H9 (cell line): ENCODE results near the gene CCNY. TPM values are rescaled to one million over a fixed set of nuclear protein-coding genes. Genes with fewer than 3 reads are reported as not detected.

ENCODE experiments used
- DNase-seq: peaks from one replicate; pipeline ENCODE4 v3.0.0-alpha.2; 2017
- H2AFZ ChIP-seq: one replicate; pipeline ENCODE4 v1.6.1; 2013; ENCODE audit warnings: mild to moderate bottlenecking, low read length, control low read depth, moderate library complexity
- H2AK5ac ChIP-seq: 2 replicates; pipeline ENCODE4 v1.6.1; 2013; ENCODE audit warnings: low read length, control low read depth, mixed read lengths; ENCODE audit not compliant: insufficient read length
- H2BK120ac ChIP-seq: one replicate; pipeline ENCODE4 v1.6.1; 2013; ENCODE audit warnings: low read depth, mild to moderate bottlenecking, low read length, control low read depth, inconsistent platforms; ENCODE audit not compliant: poor library complexity, severe bottlenecking
- H2BK12ac ChIP-seq: 2 replicates; pipeline ENCODE4 v1.6.1; 2013; ENCODE audit warnings: low read length, control low read depth, mixed read lengths, low read depth; ENCODE audit not compliant: insufficient read length
- H2BK15ac ChIP-seq: 2 replicates; pipeline ENCODE4 v1.6.1; 2013; ENCODE audit warnings: low read depth, low read length, control low read depth
- H2BK20ac ChIP-seq: one replicate; pipeline ENCODE4 v1.6.1; 2013; ENCODE audit warnings: low read depth, mild to moderate bottlenecking, low read length, control low read depth, inconsistent platforms; ENCODE audit not compliant: poor library complexity, severe bottlenecking
- H2BK5ac ChIP-seq: 2 replicates; pipeline ENCODE4 v1.6.1; 2013; ENCODE audit warnings: low read length, control low read depth, mixed read lengths; ENCODE audit not compliant: insufficient read length
- H3K14ac ChIP-seq: 2 replicates; pipeline ENCODE4 v1.6.1; 2013; ENCODE audit warnings: low read length, control low read depth; ENCODE audit not compliant: insufficient read depth
- H3K18ac ChIP-seq: 2 replicates; pipeline ENCODE4 v1.6.1; 2013; ENCODE audit warnings: low read depth, mild to moderate bottlenecking, mixed read lengths, low read length, control low read depth; ENCODE audit not compliant: insufficient read length
- H3K23ac ChIP-seq: 2 replicates; pipeline ENCODE4 v1.6.1; 2013; ENCODE audit warnings: low read length, control low read depth, mixed read lengths, low read depth; ENCODE audit not compliant: insufficient read length
- H3K23me2 ChIP-seq: 2 replicates; pipeline ENCODE4 v1.6.1; 2013; ENCODE audit warnings: low read depth, mild to moderate bottlenecking, mixed read lengths, low read length, control low read depth; ENCODE audit not compliant: insufficient read length, poor library complexity, severe bottlenecking
- H3K27ac ChIP-seq: 2 replicates; pipeline ENCODE4 v1.5.1; 2013; ENCODE audit warnings: low read length, control low read depth, mixed read lengths, low read depth; ENCODE audit not compliant: insufficient read length
- H3K27me3 ChIP-seq: 2 replicates; pipeline ENCODE4 v1.6.1; 2013; ENCODE audit warnings: low read length, control low read depth, inconsistent platforms; ENCODE audit not compliant: insufficient read depth
- H3K4ac ChIP-seq: 2 replicates; pipeline ENCODE4 v1.6.1; 2013; ENCODE audit warnings: low read depth, mild to moderate bottlenecking, control low read depth, inconsistent platforms, low read length, moderate library complexity
- H3K4me1 ChIP-seq: 2 replicates; pipeline ENCODE4 v1.6.1; 2013; ENCODE audit warnings: low read length, control low read depth, inconsistent platforms; ENCODE audit not compliant: insufficient read depth
- H3K4me2 ChIP-seq: 2 replicates; pipeline ENCODE4 v1.6.1; 2013; ENCODE audit warnings: low read length, control low read depth, mixed read lengths; ENCODE audit not compliant: insufficient read length, insufficient read depth
- H3K56ac ChIP-seq: 2 replicates; pipeline ENCODE4 v1.6.1; 2013; ENCODE audit warnings: low read depth, mild to moderate bottlenecking, mixed read lengths, low read length, control low read depth; ENCODE audit not compliant: insufficient read length
- H3K79me1 ChIP-seq: 2 replicates; pipeline ENCODE4 v1.6.1; 2013; ENCODE audit warnings: low read depth, mild to moderate bottlenecking, moderate library complexity, low read length, control low read depth, inconsistent platforms; ENCODE audit not compliant: insufficient read depth, poor library complexity, severe bottlenecking
- H3K79me2 ChIP-seq: 2 replicates; pipeline ENCODE4 v1.6.1; 2013; ENCODE audit warnings: low read length, control low read depth, inconsistent platforms; ENCODE audit not compliant: insufficient read depth
- H3K9ac ChIP-seq: 2 replicates; pipeline ENCODE4 v1.6.1; 2013; ENCODE audit warnings: low read length, control low read depth, mixed read lengths; ENCODE audit not compliant: insufficient read length; ENCODE audit errors: extremely low read depth
- H3K9me3 ChIP-seq: one replicate; pipeline ENCODE4 v1.6.1; 2013; ENCODE audit warnings: low read depth, low read length, inconsistent platforms; ENCODE audit not compliant: control insufficient read depth
- H3T11ph ChIP-seq: one replicate; pipeline ENCODE4 v1.6.1; 2013; ENCODE audit warnings: mild to moderate bottlenecking, low read length, control low read depth, inconsistent platforms
- H4K20me1 ChIP-seq: one replicate; pipeline ENCODE4 v1.6.1; 2013; ENCODE audit not compliant: control insufficient read depth, insufficient read length, insufficient read depth
- H4K5ac ChIP-seq: 2 replicates; pipeline ENCODE4 v1.6.1; 2013; ENCODE audit warnings: low read depth, mild to moderate bottlenecking, mixed read lengths, low read length, control low read depth; ENCODE audit not compliant: insufficient read length
- H4K8ac ChIP-seq: replicated peaks from 2 replicates; pipeline ENCODE4 v1.6.1; 2013; ENCODE audit warnings: low read length, control low read depth, mixed read lengths, low read depth; ENCODE audit not compliant: insufficient read length
- H4K91ac ChIP-seq: 2 replicates; pipeline ENCODE4 v1.6.1; 2013; ENCODE audit warnings: low read depth, mild to moderate bottlenecking, moderate library complexity, mixed read lengths, low read length, control low read depth; ENCODE audit not compliant: insufficient read length
- H3K27ac Mint-ChIP-seq, 3 experiments: 2 replicates in 2 of 3; 3 replicates in 1 of 3; pipeline ENCODE4 v1.8.0; 2020 to 2021; ENCODE audit warnings: mixed read lengths in 3 of 3, mild to moderate bottlenecking in 1 of 3, moderate library complexity in 1 of 3
- H3K27me3 Mint-ChIP-seq: 2 replicates; pipeline ENCODE4 v1.8.0; 2021; ENCODE audit warnings: low read depth, mild to moderate bottlenecking, moderate library complexity, mixed read lengths
- H3K36me3 Mint-ChIP-seq, 3 experiments: 2 replicates in 2 of 3; 3 replicates in 1 of 3; pipeline ENCODE4 v1.8.0; 2020 to 2021; ENCODE audit warnings: low read depth in 3 of 3, mixed read lengths in 3 of 3; ENCODE audit not compliant: insufficient read depth in 1 of 3
- H3K4me1 Mint-ChIP-seq, 2 experiments: 2 replicates each; pipeline ENCODE4 v1.8.0; 2020; ENCODE audit warnings: mixed read lengths in 2 of 2
- H3K4me3 Mint-ChIP-seq, 2 experiments: 2 replicates in 1 of 2; 3 replicates in 1 of 2; pipeline ENCODE4 v1.8.0; 2020 to 2021; ENCODE audit warnings: mild to moderate bottlenecking in 2 of 2, mixed read lengths in 2 of 2, moderate library complexity in 1 of 2
- H3K9me3 Mint-ChIP-seq, 2 experiments: 2 replicates in 1 of 2; 3 replicates in 1 of 2; pipeline ENCODE4 v1.8.0; 2020; ENCODE audit warnings: mild to moderate bottlenecking in 2 of 2, mixed read lengths in 2 of 2, moderate library complexity in 1 of 2
- WGBS: extraction: QIAGEN DNeasy Blood & Tissue Kit; methylation state at CpG from one replicate; pipeline ENCODE4 v1.1.7; 2013; ENCODE audit warnings: missing lambda C conversion rate, low lambda C conversion rate, mixed read lengths; ENCODE audit not compliant: insufficient read length; ENCODE audit errors: extremely low coverage; 5-methylcytosine and 5-hydroxymethylcytosine counted together
- total RNA-seq: library from RNA; stranded (reverse); gene quantifications from 2 replicates; pipeline ENCODE4 v1.2.1, GENCODE V29; 2021
- TF ChIP-seq, protein P1 (sequence below): fragments of 200-600 bp; sonication (generic); conservative IDR thresholded peaks from 3 replicates; pipeline ENCODE4 v1.8.0; 2021; ENCODE audit warnings: antibody characterized with exemption, mild to moderate bottlenecking

Gene CCNY
- total RNA-seq, 1 experiment from 2014 or later = 62.1 TPM

DNA sequence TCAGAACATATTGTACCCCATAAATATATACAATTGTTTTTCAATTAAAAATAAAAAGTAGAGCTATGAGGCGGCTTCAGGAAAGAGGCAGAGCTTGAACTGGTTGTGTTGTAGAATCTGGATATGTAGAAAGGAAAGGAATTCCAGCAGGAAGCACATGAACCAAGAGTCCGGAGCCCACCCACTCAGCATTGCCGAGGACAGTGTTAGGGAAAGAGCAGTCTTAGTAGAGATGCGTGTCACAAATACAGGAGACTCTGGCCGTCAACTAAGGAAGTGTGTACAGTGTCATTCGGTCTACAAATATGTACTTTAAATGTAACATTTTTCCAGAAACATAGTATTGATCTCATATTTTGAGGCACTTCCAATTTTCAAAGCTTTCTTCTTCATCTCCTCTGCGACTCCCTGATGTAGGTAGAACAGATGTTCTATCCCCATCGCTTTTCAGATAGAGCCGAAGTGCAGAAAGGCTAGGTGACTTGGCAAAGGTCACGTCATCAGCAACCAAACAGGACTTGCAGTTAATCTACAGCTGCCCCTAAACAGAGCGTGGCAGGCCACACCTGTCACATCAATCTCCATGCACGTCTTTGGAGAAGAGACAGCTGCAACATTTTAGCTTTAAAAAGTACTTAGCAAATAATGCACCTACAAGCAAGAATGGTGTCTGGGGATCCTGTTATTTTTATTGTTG, 243.6 kb downstream of the CCNY start:
- no peak overlapping the region for H2BK120ac ChIP-seq
- no peak overlapping the region for H3T11ph ChIP-seq
- no peak overlapping the region for H2BK20ac ChIP-seq
- H3K79me1 ChIP-seq = no peaks in the 10 kb centered on the region
- no peaks in the 10 kb centered on the region for H3K79me2 ChIP-seq
- no peak overlapping the region for H2BK5ac ChIP-seq
- no peak overlapping the region for H3K23ac ChIP-seq
- no peak overlapping the region for H3K4me3 Mint-ChIP-seq
- no peak overlapping the region for H3K4ac ChIP-seq
- H3K27me3 Mint-ChIP-seq = no peaks in the 10 kb centered on the region
- peaks cover 0 to 5% (median 4%) of the 10 kb centered on the region in 3 experiments; a peak in 4 of 7 replicates for H3K36me3 Mint-ChIP-seq
- no peak overlapping the region; a peak in 1 of 7 replicates for H3K27ac Mint-ChIP-seq
- H4K20me1 ChIP-seq = no peaks in the 10 kb centered on the region
- no peak overlapping the region for H4K8ac ChIP-seq
- no peak overlapping the region for H3K56ac ChIP-seq
- H4K5ac ChIP-seq = no peak overlapping the region
- H3K9me3 Mint-ChIP-seq = no peaks in the 10 kb centered on the region; a peak in 3 of 5 replicates
- H3K27ac ChIP-seq = no peak overlapping the region
- no peak overlapping the region for H3K9ac ChIP-seq
- H3K4me2 ChIP-seq = no peak overlapping the region
- H3K4me1 ChIP-seq = no peaks in the 10 kb centered on the region
- H3K9me3 ChIP-seq = no peaks in the 10 kb centered on the region
- no peaks in the 10 kb centered on the region for H3K23me2 ChIP-seq
- no peak overlapping the region for H2BK15ac ChIP-seq
- WGBS = no CpG with 5 or more reads among the region's 12 CpGs
- no peak overlapping the region for H3K18ac ChIP-seq
- no peak overlapping the region for H2AK5ac ChIP-seq
- no peak for DNase-seq
- H4K91ac ChIP-seq = no peak overlapping the region
- H3K14ac ChIP-seq = no peak overlapping the region
- TF ChIP-seq, protein P1, sequence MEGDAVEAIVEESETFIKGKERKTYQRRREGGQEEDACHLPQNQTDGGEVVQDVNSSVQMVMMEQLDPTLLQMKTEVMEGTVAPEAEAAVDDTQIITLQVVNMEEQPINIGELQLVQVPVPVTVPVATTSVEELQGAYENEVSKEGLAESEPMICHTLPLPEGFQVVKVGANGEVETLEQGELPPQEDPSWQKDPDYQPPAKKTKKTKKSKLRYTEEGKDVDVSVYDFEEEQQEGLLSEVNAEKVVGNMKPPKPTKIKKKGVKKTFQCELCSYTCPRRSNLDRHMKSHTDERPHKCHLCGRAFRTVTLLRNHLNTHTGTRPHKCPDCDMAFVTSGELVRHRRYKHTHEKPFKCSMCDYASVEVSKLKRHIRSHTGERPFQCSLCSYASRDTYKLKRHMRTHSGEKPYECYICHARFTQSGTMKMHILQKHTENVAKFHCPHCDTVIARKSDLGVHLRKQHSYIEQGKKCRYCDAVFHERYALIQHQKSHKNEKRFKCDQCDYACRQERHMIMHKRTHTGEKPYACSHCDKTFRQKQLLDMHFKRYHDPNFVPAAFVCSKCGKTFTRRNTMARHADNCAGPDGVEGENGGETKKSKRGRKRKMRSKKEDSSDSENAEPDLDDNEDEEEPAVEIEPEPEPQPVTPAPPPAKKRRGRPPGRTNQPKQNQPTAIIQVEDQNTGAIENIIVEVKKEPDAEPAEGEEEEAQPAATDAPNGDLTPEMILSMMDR = no peak
- H3K27me3 ChIP-seq = no peaks in the 10 kb centered on the region
- H2AFZ ChIP-seq = no peak overlapping the region
- no peak overlapping the region for H2BK12ac ChIP-seq
- no peaks in the 10 kb centered on the region for H3K4me1 Mint-ChIP-seq
